ENCODE measurements around the gene PCSK1.

PCSK1 gene

DNA sequence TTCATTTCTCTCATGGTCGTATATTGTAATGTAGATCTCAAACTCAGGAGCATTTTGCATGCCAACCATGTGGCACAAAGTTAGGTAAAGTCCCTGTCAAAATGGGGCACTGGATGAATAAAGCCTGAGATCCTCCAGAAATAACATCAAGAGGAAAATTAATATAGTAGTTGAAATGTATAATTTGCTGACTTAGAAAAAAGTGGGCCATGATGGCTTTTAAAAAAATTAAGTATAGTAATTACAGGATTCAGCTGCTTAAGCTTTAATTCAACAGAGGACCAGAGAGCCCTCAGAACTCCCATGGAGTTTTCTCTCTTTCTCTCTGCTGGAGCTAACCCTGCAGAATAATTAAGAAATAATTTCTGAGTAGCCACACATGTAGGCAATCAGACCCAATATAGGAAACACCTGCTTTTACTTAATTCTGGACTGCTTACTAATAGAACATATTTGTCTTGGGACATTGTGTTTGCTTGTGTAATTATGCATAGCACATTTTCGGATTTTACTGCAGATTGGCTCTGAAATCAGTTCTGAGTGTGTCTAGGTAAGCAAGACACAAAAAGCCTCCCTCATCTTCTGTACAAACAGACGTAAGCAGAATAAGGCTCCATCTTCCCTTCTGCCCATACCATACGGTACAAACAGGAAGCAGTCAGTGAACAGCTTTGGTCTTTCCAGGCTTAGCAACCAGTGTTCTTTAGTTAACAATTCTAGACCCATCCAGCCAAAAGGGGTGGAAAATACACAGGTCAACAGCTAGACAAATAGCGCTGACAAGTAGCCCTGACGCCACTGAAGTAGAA, 26.5 kb upstream of the PCSK1 start:
- DNase-seq, result no peak
- no peaks in the 10 kb centered on the region for H3K27me3 ChIP-seq (replicated peaks; ENCODE audit: control insufficient read depth, insufficient read depth, low read length, poor library complexity, severe bottlenecking)
- H3K36me3 ChIP-seq (ENCODE audit: control insufficient read depth, insufficient read depth, low read length), result no peaks in the 10 kb centered on the region
- no peaks in the 10 kb centered on the region for H3K9me3 ChIP-seq (ENCODE audit: control insufficient read depth, low read length)
- no peak overlapping the region for H3K27ac ChIP-seq (ENCODE audit: insufficient read depth, low read length, poor library complexity, severe bottlenecking)
- no peak overlapping the region for H3K4me3 ChIP-seq (ENCODE audit: insufficient read depth, low read depth, low read length, poor library complexity, severe bottlenecking)
- H3K4me1 ChIP-seq (ENCODE audit: control insufficient read depth, insufficient read depth, low read length, poor library complexity, severe bottlenecking), result no peaks in the 10 kb centered on the region

DNA sequence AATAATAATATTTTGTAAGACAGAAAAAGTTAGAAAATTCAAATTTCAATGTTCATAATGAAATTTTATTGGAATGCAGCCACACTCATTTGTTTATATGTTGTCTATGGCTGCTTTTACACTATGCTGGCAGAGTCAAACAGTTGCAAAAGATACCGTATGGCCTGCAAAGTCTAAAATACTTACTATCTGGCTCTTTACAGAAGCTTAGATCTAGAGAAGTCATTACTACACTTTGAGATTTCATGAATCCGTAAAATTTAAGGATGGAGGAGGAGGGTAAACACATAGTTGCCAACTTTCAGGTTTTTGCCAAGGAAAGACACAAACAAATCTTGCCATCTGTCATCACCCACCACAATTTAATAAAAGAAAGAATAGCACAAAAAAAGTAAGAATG, 25.1 kb upstream of the PCSK1 start:
- H3K27ac ChIP-seq (ENCODE audit: insufficient read depth, low read length, poor library complexity, severe bottlenecking), result no peak overlapping the region
- no peaks in the 10 kb centered on the region for H3K27me3 ChIP-seq (replicated peaks; ENCODE audit: control insufficient read depth, insufficient read depth, low read length, poor library complexity, severe bottlenecking)
- no peak for DNase-seq
- no peaks in the 10 kb centered on the region for H3K36me3 ChIP-seq (ENCODE audit: control insufficient read depth, insufficient read depth, low read length)
- H3K9me3 ChIP-seq (ENCODE audit: control insufficient read depth, low read length), result no peaks in the 10 kb centered on the region
- H3K4me3 ChIP-seq (ENCODE audit: insufficient read depth, low read depth, low read length, poor library complexity, severe bottlenecking), result no peak overlapping the region
- no peaks in the 10 kb centered on the region for H3K4me1 ChIP-seq (ENCODE audit: control insufficient read depth, insufficient read depth, low read length, poor library complexity, severe bottlenecking)

DNA sequence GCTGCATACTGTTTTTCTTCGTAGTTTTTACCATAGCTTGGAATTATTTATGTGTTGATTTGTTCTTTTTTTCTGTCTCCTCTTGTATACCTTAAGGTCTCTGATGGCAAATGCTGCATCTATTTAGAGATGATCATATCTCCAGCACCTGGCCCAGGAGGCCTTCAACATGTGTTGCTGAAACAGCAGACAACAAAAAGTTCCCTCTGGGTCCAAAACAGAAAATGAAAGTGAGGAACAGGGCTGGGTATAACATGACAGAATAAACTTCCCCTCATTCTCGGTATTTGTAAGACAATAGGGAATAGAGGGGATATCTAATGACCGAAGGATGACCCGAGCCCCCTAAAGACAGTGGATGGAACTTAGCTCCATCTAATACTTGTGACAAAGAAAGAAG, 22.7 kb upstream of the PCSK1 start:
- H3K36me3 ChIP-seq (ENCODE audit: control insufficient read depth, insufficient read depth, low read length), result no peaks in the 10 kb centered on the region
- no peak overlapping the region for H3K4me3 ChIP-seq (ENCODE audit: insufficient read depth, low read depth, low read length, poor library complexity, severe bottlenecking)
- H3K27me3 ChIP-seq (replicated peaks; ENCODE audit: control insufficient read depth, insufficient read depth, low read length, poor library complexity, severe bottlenecking), result no peaks in the 10 kb centered on the region
- H3K9me3 ChIP-seq (ENCODE audit: control insufficient read depth, low read length), result no peaks in the 10 kb centered on the region
- no peaks in the 10 kb centered on the region for H3K4me1 ChIP-seq (ENCODE audit: control insufficient read depth, insufficient read depth, low read length, poor library complexity, severe bottlenecking)
- no peak for DNase-seq
- H3K27ac ChIP-seq (ENCODE audit: insufficient read depth, low read length, poor library complexity, severe bottlenecking), result no peak overlapping the region

DNA sequence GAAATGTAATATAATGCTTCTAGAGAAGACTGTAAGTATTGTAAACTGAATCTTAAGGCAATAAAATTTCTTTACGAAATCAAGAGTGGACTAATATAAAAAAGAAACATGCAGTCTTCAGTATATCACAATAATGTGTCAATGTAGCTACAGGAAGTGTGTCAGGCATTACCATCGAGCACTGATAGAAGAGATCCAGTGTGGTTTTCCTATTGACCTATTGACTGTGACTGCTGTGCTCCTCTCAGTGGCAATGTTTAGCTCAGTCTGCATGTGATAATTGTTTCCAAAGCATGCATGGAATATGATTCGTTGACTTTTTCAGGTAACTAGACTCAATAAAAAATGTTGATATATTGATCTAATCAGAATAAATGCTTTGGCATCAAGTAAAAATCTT, 20.3 kb upstream of the PCSK1 start:
- no peaks in the 10 kb centered on the region for H3K27me3 ChIP-seq (replicated peaks; ENCODE audit: control insufficient read depth, insufficient read depth, low read length, poor library complexity, severe bottlenecking)
- no peaks in the 10 kb centered on the region for H3K36me3 ChIP-seq (ENCODE audit: control insufficient read depth, insufficient read depth, low read length)
- H3K9me3 ChIP-seq (ENCODE audit: control insufficient read depth, low read length), result no peaks in the 10 kb centered on the region
- H3K27ac ChIP-seq (ENCODE audit: insufficient read depth, low read length, poor library complexity, severe bottlenecking), result no peak overlapping the region
- DNase-seq, result no peak
- no peak overlapping the region for H3K4me3 ChIP-seq (ENCODE audit: insufficient read depth, low read depth, low read length, poor library complexity, severe bottlenecking)
- H3K4me1 ChIP-seq (ENCODE audit: control insufficient read depth, insufficient read depth, low read length, poor library complexity, severe bottlenecking), result no peaks in the 10 kb centered on the region

DNA sequence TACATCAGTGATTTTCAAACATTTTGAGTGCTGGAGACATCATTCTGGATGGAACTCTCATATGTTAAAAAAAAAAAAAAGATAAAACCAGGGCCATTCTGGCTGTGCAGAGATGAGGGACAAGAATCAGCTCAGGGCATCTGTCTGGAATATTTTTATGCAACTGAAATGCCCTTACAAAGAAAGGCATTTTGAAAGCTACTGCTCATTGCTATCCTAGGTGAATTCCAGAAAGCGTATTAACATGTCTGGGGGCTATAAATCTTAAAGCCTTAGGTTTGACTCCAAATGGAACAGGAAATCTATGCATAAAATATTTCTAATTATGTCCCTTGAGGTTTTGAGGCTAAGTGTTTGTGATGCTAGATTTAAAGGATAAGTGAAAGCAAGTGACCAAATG, 14.9 kb upstream of the PCSK1 start:
- no peak for DNase-seq
- no peak overlapping the region for H3K4me3 ChIP-seq (ENCODE audit: insufficient read depth, low read depth, low read length, poor library complexity, severe bottlenecking)
- H3K36me3 ChIP-seq (ENCODE audit: control insufficient read depth, insufficient read depth, low read length), result no peaks in the 10 kb centered on the region
- H3K27me3 ChIP-seq (replicated peaks; ENCODE audit: control insufficient read depth, insufficient read depth, low read length, poor library complexity, severe bottlenecking), result peaks cover 3% of the 10 kb centered on the region
- no peaks in the 10 kb centered on the region for H3K4me1 ChIP-seq (ENCODE audit: control insufficient read depth, insufficient read depth, low read length, poor library complexity, severe bottlenecking)
- no peak overlapping the region for H3K27ac ChIP-seq (ENCODE audit: insufficient read depth, low read length, poor library complexity, severe bottlenecking)
- H3K9me3 ChIP-seq (ENCODE audit: control insufficient read depth, low read length), result no peaks in the 10 kb centered on the region

DNA sequence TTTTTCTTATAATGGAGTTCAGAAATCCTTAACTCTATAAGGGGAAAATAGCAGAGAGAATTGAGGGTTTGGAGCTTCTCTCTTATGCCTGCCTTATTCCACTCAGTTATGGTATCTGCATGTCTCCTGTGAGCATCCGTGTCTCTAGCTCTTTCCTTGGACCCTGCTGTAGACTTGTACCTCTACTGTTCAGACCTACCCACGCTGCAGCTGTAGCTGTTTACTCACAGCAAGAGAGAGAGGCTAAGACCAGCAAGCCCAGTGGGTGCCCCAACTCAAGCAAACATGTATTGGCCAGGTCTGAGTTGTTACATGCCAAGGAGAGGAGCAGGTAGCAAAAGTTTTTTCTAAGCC, 7.1 kb upstream of the PCSK1 start:
- H3K4me1 ChIP-seq (ENCODE audit: control insufficient read depth, insufficient read depth, low read length, poor library complexity, severe bottlenecking), result no peaks in the 10 kb centered on the region
- H3K27ac ChIP-seq (ENCODE audit: insufficient read depth, low read length, poor library complexity, severe bottlenecking), result no peak overlapping the region
- H3K36me3 ChIP-seq (ENCODE audit: control insufficient read depth, insufficient read depth, low read length), result no peaks in the 10 kb centered on the region
- peaks cover 3% of the 10 kb centered on the region for H3K27me3 ChIP-seq (replicated peaks; ENCODE audit: control insufficient read depth, insufficient read depth, low read length, poor library complexity, severe bottlenecking)
- DNase-seq, result no peak
- no peaks in the 10 kb centered on the region for H3K9me3 ChIP-seq (ENCODE audit: control insufficient read depth, low read length)
- H3K4me3 ChIP-seq (ENCODE audit: insufficient read depth, low read depth, low read length, poor library complexity, severe bottlenecking), result no peak overlapping the region

DNA sequence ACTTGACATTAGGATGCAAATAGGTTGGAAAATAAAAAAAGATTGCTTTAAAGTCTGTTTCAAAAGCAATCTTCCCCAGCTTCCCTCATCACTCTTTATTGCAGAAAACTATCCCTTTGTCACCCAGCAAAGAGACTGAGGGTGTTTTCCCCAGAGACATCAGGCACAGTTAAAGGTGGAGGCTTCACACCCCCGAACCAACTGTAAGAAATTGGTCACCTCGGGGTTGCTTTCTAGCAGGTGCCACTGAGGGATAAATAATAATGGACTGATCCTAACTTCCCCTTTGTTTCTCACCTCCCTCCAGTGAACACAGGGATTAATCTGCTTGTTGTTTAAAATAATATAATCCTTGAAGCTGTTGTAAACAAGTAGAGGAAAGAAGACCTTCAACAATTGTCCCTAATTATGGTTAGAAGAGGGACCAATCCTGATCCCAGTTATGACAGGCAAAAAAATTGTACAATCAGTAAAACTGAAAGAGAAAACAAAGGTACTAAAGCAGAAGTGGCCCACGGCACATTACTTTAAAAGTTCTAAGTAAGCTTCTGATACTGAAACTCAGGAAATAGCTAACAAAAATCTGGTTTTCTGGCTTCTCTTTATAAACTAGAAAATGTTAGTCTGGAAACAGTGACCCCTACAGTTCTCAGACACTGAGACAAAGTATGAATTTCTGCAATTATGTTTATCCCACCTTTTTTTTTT, 6.6 kb upstream of the PCSK1 start:
- DNase-seq, result no peak
- no peaks in the 10 kb centered on the region for H3K9me3 ChIP-seq (ENCODE audit: control insufficient read depth, low read length)
- peaks cover 3% of the 10 kb centered on the region for H3K27me3 ChIP-seq (replicated peaks; ENCODE audit: control insufficient read depth, insufficient read depth, low read length, poor library complexity, severe bottlenecking)
- H3K36me3 ChIP-seq (ENCODE audit: control insufficient read depth, insufficient read depth, low read length), result no peaks in the 10 kb centered on the region
- no peaks in the 10 kb centered on the region for H3K4me1 ChIP-seq (ENCODE audit: control insufficient read depth, insufficient read depth, low read length, poor library complexity, severe bottlenecking)
- H3K27ac ChIP-seq (ENCODE audit: insufficient read depth, low read length, poor library complexity, severe bottlenecking), result no peak overlapping the region
- no peak overlapping the region for H3K4me3 ChIP-seq (ENCODE audit: insufficient read depth, low read depth, low read length, poor library complexity, severe bottlenecking)

DNA sequence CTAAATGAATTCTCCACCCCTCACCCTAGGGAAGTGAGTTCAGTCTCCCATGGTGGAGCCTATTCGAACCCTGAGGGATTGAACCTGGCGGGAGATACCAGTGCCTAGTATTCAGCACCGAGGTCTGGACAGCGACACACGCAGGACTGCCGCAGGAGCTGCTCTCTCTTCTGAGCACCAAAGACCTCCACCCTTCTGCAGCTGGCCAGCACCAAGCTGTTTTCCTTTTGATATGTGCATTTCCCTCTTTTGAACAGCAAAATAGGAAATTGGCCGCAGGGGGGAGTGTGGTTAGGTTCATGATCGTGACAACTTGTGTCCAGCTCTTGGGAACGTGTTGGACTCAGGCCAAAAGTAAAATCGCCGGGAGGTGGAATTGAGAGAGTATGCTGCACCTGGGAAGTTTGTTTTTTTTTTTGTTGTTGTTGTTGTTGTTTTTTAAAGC, 1.2 kb upstream of the PCSK1 start:
- H3K9me3 ChIP-seq (ENCODE audit: control insufficient read depth, low read length), result no peaks in the 10 kb centered on the region
- no peaks in the 10 kb centered on the region for H3K4me1 ChIP-seq (ENCODE audit: control insufficient read depth, insufficient read depth, low read length, poor library complexity, severe bottlenecking)
- no peak overlapping the region for H3K27ac ChIP-seq (ENCODE audit: insufficient read depth, low read length, poor library complexity, severe bottlenecking)
- no peak for DNase-seq
- H3K36me3 ChIP-seq (ENCODE audit: control insufficient read depth, insufficient read depth, low read length), result no peaks in the 10 kb centered on the region
- H3K4me3 ChIP-seq (ENCODE audit: insufficient read depth, low read depth, low read length, poor library complexity, severe bottlenecking), result no peak overlapping the region
- H3K27me3 ChIP-seq (replicated peaks; ENCODE audit: control insufficient read depth, insufficient read depth, low read length, poor library complexity, severe bottlenecking), result peaks cover 39% of the 10 kb centered on the region

DNA sequence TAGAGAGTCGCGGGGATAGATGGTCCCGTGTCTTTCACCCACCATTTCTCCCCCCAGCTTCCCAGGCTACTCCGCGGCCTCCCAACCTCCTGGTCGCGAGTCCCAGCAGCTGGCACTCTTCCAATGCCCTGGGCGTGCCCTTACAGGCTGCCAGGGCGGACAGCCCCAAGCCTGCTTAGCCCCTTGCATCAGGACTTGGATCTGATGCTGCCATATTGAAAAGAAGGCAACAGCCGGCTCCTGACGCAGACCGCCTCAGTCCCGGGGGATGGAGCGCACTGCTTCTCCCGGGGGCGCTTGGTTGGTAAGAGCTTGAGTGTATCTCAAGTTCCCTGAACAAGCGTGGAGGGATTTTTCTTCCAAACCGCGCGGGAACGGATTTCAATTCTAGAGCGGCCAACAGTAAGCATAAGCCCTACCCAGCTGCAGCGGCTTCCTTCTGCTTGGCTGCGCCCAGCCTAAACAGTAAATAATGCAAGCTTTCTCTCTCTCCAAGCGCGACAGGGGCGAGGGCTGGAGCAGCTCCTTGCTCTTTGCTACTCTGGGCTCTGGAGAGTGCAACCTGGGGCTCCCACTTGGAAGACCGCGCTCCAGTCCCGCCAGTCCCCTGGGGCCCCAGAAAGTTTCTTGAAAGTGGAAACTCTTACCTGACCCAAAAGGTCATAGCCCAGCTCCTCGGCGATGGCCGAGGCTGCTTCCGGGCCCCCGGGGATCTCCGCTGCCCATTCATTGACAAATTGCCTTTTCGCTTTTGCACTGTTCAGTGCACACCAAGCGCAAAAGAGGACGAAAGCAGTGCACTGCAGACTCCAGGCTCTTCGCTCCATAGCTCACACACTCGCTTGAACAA, 607 bp downstream of the PCSK1 start:
- no peak overlapping the region for H3K4me3 ChIP-seq (ENCODE audit: insufficient read depth, low read depth, low read length, poor library complexity, severe bottlenecking)
- peaks cover 39% of the 10 kb centered on the region for H3K27me3 ChIP-seq (replicated peaks; ENCODE audit: control insufficient read depth, insufficient read depth, low read length, poor library complexity, severe bottlenecking)
- no peak for DNase-seq

More for the DNA sequence above, 607 bp downstream of the PCSK1 start:
- no peaks in the 10 kb centered on the region for H3K36me3 ChIP-seq (ENCODE audit: control insufficient read depth, insufficient read depth, low read length)
- H3K9me3 ChIP-seq (ENCODE audit: control insufficient read depth, low read length), result no peaks in the 10 kb centered on the region
- no peak overlapping the region for H3K27ac ChIP-seq (ENCODE audit: insufficient read depth, low read length, poor library complexity, severe bottlenecking)
- no peaks in the 10 kb centered on the region for H3K4me1 ChIP-seq (ENCODE audit: control insufficient read depth, insufficient read depth, low read length, poor library complexity, severe bottlenecking)

Data from effector memory CD4-positive, alpha-beta T cell (primary cell).